Spleen (tissue), 11 donors: ENCODE results near the gene COL11A1. TPM values are rescaled to one million over a fixed set of nuclear protein-coding genes. Genes with fewer than 3 reads are reported as not detected.

ENCODE experiments used
- DNase-seq: peaks from one replicate; pipeline ENCODE4 v3.0.0-alpha.2; 2020
- H3K27ac ChIP-seq, 8 donors: fragments of 200-600 bp; sonication (generic) in 7 of 8; 1 replicate in 4 of 8; 2 replicates in 4 of 8; pipeline versions ENCODE4 v1.5.0 to v1.8.0; 2016 to 2021; ENCODE audit warnings: inconsistent platforms in 4 of 8, mild to moderate bottlenecking in 4 of 8, moderate library complexity in 1 of 8
- H3K27me3 ChIP-seq, 7 donors: fragments of 200-600 bp; sonication (generic) in 6 of 7; replicated peaks in 1 of 7; 1 replicate in 4 of 7; 2 replicates in 3 of 7; pipeline versions ENCODE4 v1.5.0 to v1.8.0; 2016 to 2021; ENCODE audit warnings: inconsistent platforms in 3 of 7, mild to moderate bottlenecking in 1 of 7
- H3K36me3 ChIP-seq, 6 donors: fragments of 200-600 bp; sonication (generic) in 5 of 6; 1 replicate in 4 of 6; 2 replicates in 2 of 6; pipeline versions ENCODE4 v1.5.0 to v1.8.0; 2016 to 2021; ENCODE audit warnings: inconsistent platforms in 2 of 6
- H3K4me1 ChIP-seq, 6 donors: fragments of 200-600 bp; sonication (generic) in 5 of 6; 1 replicate in 3 of 6; 2 replicates in 3 of 6; pipeline versions ENCODE4 v1.5.0 to v1.8.0; 2016 to 2021; ENCODE audit warnings: inconsistent platforms in 3 of 6
- H3K4me3 ChIP-seq, 8 donors: fragments of 200-600 bp; sonication (generic) in 7 of 8; 1 replicate in 4 of 8; 2 replicates in 4 of 8; pipeline versions ENCODE4 v1.5.0 to v1.8.0; 2016 to 2021; ENCODE audit warnings: inconsistent platforms in 4 of 8, mild to moderate bottlenecking in 4 of 8, moderate library complexity in 2 of 8
- H3K9me3 ChIP-seq, 8 donors: fragments of 200-600 bp; sonication (generic) in 7 of 8; 1 replicate in 4 of 8; 2 replicates in 4 of 8; pipeline versions ENCODE4 v1.5.0 to v1.8.0; 2016 to 2021; ENCODE audit warnings: inconsistent platforms in 4 of 8
- CTCF ChIP-seq, 11 experiments: fragments of 200-600 bp in 7 of 11; fragments of 450-650 bp in 4 of 11; sonication (generic) in 4 of 11; IDR thresholded peaks in 8 of 11; conservative IDR thresholded peaks in 3 of 11; 1 replicate in 7 of 11; 2 replicates in 4 of 11; pipeline versions ENCODE4 v1.4.0 to v1.8.0; 2016 to 2021; ENCODE audit warnings: antibody characterized with exemption in 11 of 11, inconsistent platforms in 4 of 11, mild to moderate bottlenecking in 1 of 11
- POLR2A ChIP-seq, 3 donors: fragments of 450-650 bp; IDR thresholded peaks; one replicate each; pipeline ENCODE4 v1.5.1; 2017; ENCODE audit warnings: antibody characterized with exemption in 3 of 3, mild to moderate bottlenecking in 1 of 3
- POLR2AphosphoS5 ChIP-seq, 3 donors: sonication (generic); formaldehyde crosslinking; IDR thresholded peaks; one replicate each; pipeline ENCODE4 v1.5.1; 2017; ENCODE audit warnings: antibody characterized with exemption in 3 of 3
- WGBS, 5 donors: extraction: QIAGEN DNeasy Blood & Tissue Kit in 3 of 5; methylation state at CpG; one replicate each; pipeline versions ENCODE4 v1.1.5 to v1.1.7; 2013 to 2018; 5-methylcytosine and 5-hydroxymethylcytosine counted together
- intact Hi-C: fragments of 100-400 bp; cut with DNase I; formaldehyde crosslinking; loops from one replicate; pipeline ENCODE4 v1.15.0; 2023; ENCODE audit warnings: low total_unique reads
- polyA plus RNA-seq, 3 donors: library from polyadenylated mRNA; stranded (reverse); fragments of 200-250 nt; gene quantifications; one replicate each; pipeline ENCODE4 v1.2.1, GENCODE V29; 2013
- total RNA-seq, 7 donors: library from RNA; depleted of rRNA in 3 of 7; stranded (reverse); fragments of >200 nt in 3 of 7; fragmentation: NEBNext Ultra II Directional in 4 of 7; extraction: Animal tissue kit (Norgen Biotek cat#: 25700) in 4 of 7; gene quantifications; one replicate each; pipeline versions ENCODE4 v1.1.0 to v1.2.1, GENCODE V29; 2016 to 2021
- donor health status: healthy with polysubstance abuse.
- donor health status: DM: no; HTN: no; CAD: no; lungs with moderate emphysema.
- donor health status: DM: no; HTN: no; CAD: no.
- donor health status: Bipolar disorder and iron deficiency.
- donor health status: healthy.
- donor health status: DM: no; HTN: no; CAD: no.
- donor health status: DM: yes; HTN: yes; CAD: no.

Gene COL11A1
- total and polyA plus RNA-seq, 10 donors: 0.02 to 11.1 (median 0.83) TPM; not detected in 1

GRCh38 chr1:102838016-102838415 is 270.3 kb downstream of the COL11A1 start:
- intact Hi-C loops: no loop called here
- peaks cover 0 to 30% (median 6%) of the 10 kb centered on the region in 8 donors for H3K9me3 ChIP-seq
- no peak overlapping the region for H3K4me3 ChIP-seq
- DNase-seq: no peak
- no peaks in the 10 kb centered on the region for H3K27me3 ChIP-seq
- WGBS, 5 donors: 80 to 94% (median 90%) methylated on average over 4 of the region's 4 CpGs
- no peak overlapping the region for H3K27ac ChIP-seq
- H3K4me1 ChIP-seq: no peaks in the 10 kb centered on the region
- no peaks in the 10 kb centered on the region for H3K36me3 ChIP-seq
- TF ChIP-seq POLR2A (IDR thresholded peaks at IDR 0.05) (no peak), CTCF (IDR thresholded peaks at IDR 0.05 in 8 of 11, conservative IDR thresholded peaks at IDR 0.05 in 3 of 11) (no peak), POLR2AphosphoS5 (IDR thresholded peaks at IDR 0.05) (no peak)

GRCh38 chr1:102837551-102837950 is 270.8 kb downstream of the COL11A1 start:
- no peak for DNase-seq
- 59 to 77% (median 68%) methylated on average over 1 of the region's 1 CpG for WGBS, 5 donors
- Histone ChIP-seq H3K27me3 (no peaks in the 10 kb centered on the region), H3K36me3 (no peaks in the 10 kb centered on the region), H3K4me3 (no peak overlapping the region), H3K9me3 (peaks cover 0 to 34% (median 6%) of the 10 kb centered on the region in 8 donors), H3K4me1 (no peaks in the 10 kb centered on the region), H3K27ac (no peak overlapping the region)
- TF ChIP-seq POLR2A (IDR thresholded peaks at IDR 0.05) (no peak), CTCF (IDR thresholded peaks at IDR 0.05 in 8 of 11, conservative IDR thresholded peaks at IDR 0.05 in 3 of 11) (no peak), POLR2AphosphoS5 (IDR thresholded peaks at IDR 0.05) (no peak)
- intact Hi-C loops: no loop called here

- 61 to 69% (median 64%) methylated on average over 2 of the region's 2 CpGs for WGBS, 5 donors
- intact Hi-C loops: no loop called here
- Histone ChIP-seq H3K4me3 (no peak overlapping the region), H3K36me3 (no peaks in the 10 kb centered on the region), H3K27ac (no peak overlapping the region), H3K27me3 (no peaks in the 10 kb centered on the region), H3K9me3 (peaks cover 0 to 39% (median 6%) of the 10 kb centered on the region in 8 donors), H3K4me1 (no peaks in the 10 kb centered on the region)
- TF ChIP-seq CTCF (IDR thresholded peaks at IDR 0.05 in 8 of 11, conservative IDR thresholded peaks at IDR 0.05 in 3 of 11): no peak
- no peak for TF ChIP-seq POLR2A (IDR thresholded peaks at IDR 0.05)
- TF ChIP-seq POLR2AphosphoS5 (IDR thresholded peaks at IDR 0.05): no peak
- no peak for DNase-seq
These were observed 271.3 kb downstream of the COL11A1 start for GRCh38 chr1:102836991-102837390.

- TF ChIP-seq POLR2AphosphoS5 (IDR thresholded peaks at IDR 0.05) (no peak), POLR2A (IDR thresholded peaks at IDR 0.05) (no peak), CTCF (IDR thresholded peaks at IDR 0.05 in 8 of 11, conservative IDR thresholded peaks at IDR 0.05 in 3 of 11) (no peak)
- intact Hi-C loops: no loop called here
- H3K9me3 ChIP-seq: peaks cover 0 to 49% (median 6%) of the 10 kb centered on the region in 8 donors
These were observed 273.5 kb downstream of the COL11A1 start for GRCh38 chr1:102834688-102835320.

More at GRCh38 chr1:102834688-102835320, 273.5 kb downstream of the COL11A1 start:
- Histone ChIP-seq H3K4me1 (no peaks in the 10 kb centered on the region), H3K27ac (no peak overlapping the region), H3K36me3 (no peaks in the 10 kb centered on the region), H3K4me3 (no peak overlapping the region), H3K27me3 (no peaks in the 10 kb centered on the region)
- WGBS, 5 donors: 70 to 91% (median 86%) methylated on average over 1 of the region's 1 CpG
- no peak for DNase-seq
